ENCODE results near the gene TECPR2.

TECPR2 gene

DNA sequence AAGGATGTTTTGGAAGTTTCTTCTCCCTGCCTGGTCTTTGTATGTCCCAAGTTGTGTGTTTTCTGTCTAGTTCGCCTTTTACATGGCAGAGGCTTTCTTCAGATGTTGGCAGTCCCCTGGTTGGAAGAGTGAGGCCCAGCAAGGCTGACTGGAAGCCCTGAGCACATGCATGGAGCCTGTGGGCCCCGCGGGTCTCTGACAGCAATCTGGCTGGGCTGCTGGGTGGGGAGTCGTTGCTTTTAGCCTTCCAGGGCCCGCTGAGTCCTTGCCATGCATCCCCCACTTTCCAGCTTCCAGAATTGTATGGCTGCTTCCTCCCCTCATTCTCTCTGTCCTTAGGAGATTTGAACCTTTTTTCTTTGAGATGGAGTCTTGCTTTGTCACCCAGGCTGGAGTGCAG is 121.6 kb downstream of the TECPR2 start:
- no peaks in the 10 kb centered on the region for H3K4me1 ChIP-seq (ENCODE audit: control insufficient read depth, insufficient read depth, low read length)

DNA sequence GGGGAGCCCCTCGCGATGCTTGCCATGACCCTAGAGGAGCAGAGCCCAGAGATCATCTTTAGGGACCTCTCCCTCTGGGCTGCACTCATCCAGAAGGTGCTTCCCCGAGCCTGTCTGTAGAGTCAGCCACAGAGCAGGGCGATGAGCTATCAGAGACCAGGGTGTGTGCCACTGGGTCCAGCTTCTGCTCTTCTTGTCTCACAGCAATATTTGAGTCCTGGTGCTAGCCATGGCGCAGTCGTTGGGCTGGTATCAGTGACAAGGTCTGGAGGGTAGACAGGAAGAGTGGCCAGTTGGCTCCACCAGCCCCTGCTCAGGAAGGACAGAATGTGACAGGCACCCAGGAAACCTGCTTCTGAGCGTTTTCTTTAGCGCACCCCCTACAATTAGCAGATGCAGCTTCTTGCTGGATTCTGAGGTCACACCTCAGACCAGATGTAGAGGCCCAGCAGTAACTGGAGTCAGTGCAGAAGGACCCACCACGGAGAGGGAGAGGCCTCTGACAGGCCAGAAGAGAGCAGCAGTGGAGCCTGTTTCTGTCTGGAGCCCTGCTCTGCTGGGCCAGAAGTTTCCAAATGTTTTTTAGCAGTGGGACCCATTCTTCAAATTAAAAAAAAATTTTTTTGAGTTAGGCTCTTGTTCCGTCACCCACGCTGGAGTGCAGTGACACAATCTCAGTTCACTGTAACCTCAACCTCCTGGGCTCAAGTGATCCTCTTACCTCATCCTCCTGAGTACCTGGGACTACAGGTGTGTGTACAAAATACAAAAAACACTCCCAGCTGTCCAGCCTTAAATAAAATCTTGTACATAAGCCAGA is 123.2 kb downstream of the TECPR2 start:
- Histone ChIP-seq H3K4me1 (ENCODE audit: control insufficient read depth, insufficient read depth, low read length) (no peaks in the 10 kb centered on the region), H3K9me3 (ENCODE audit: control insufficient read depth, insufficient read depth, low read length) (no peaks in the 10 kb centered on the region), H3K36me3 (ENCODE audit: control insufficient read depth, insufficient read depth, low read length) (peaks cover 2% of the 10 kb centered on the region), H3K9ac (ENCODE audit: low read depth, low read length) (no peak overlapping the region), H3K27me3 (ENCODE audit: control insufficient read depth, insufficient read depth, low read length) (no peaks in the 10 kb centered on the region), H3K4me3 (ENCODE audit: low read depth, low read length) (no peak overlapping the region)

More for the DNA sequence above, 121.6 kb downstream of the TECPR2 start:
- peaks cover 2% of the 10 kb centered on the region for H3K36me3 ChIP-seq (ENCODE audit: control insufficient read depth, insufficient read depth, low read length)
- H3K4me3 ChIP-seq (ENCODE audit: low read depth, low read length): no peak overlapping the region
- no peaks in the 10 kb centered on the region for H3K9me3 ChIP-seq (ENCODE audit: control insufficient read depth, insufficient read depth, low read length)
- H3K9ac ChIP-seq (ENCODE audit: low read depth, low read length): no peak overlapping the region
- H3K27me3 ChIP-seq (ENCODE audit: control insufficient read depth, insufficient read depth, low read length): no peaks in the 10 kb centered on the region

DNA sequence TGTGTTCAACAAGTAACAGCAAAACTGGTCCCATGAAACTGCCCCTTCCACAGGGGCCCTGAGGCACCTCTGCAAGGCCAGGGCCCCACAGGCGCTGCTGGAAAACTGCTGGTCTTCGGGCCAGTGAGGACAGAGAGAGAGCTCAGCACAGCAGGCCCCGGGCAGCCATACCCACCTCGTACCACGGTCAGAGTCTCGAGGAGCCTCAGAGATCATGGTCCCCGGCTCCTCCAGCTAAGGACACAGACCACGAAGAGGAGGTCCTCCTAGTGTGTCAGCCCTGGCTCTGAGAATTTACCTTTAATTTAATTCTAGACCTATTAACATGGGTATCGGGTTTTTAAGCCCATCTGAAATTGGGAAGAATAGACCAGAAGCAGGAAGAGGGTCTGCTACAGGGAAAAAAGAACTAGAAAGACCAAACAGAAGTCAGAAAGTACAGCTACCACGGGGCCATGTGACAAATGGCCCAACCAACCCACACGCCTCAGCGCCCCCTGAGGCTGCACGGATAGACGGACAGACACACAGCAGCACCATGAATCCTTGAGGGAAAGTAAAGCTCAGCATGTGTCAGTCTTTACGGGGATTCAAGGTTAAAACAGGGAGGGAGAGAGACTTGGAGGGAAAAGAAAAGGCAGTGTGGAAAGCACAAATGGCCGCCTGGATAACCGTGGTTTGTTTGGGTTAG is 123.9 kb downstream of the TECPR2 start:
- Histone ChIP-seq H3K4me3 (ENCODE audit: low read depth, low read length) (no peak overlapping the region), H3K9ac (ENCODE audit: low read depth, low read length) (no peak overlapping the region), H3K36me3 (ENCODE audit: control insufficient read depth, insufficient read depth, low read length) (peaks cover 2% of the 10 kb centered on the region), H3K4me1 (ENCODE audit: control insufficient read depth, insufficient read depth, low read length) (no peaks in the 10 kb centered on the region), H3K9me3 (ENCODE audit: control insufficient read depth, insufficient read depth, low read length) (no peaks in the 10 kb centered on the region), H3K27me3 (ENCODE audit: control insufficient read depth, insufficient read depth, low read length) (no peaks in the 10 kb centered on the region)

DNA sequence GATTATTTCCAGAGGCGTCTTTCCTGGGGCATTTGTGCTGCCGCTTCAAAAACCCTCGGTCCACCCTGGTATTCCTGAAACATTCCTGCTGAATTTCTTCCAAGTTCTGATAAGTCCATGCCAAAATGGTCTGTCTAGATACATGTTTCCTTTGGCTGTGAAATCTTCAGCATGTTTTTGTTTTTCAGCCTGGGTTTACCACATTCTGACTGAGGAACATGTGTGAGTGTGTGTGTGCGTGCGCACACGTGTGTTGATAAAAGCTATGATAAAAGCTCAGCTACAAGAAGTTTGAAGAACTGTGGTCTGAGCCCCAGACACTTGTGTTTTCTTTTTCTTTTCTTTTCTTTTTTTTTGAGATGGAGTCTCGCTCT is 124.5 kb downstream of the TECPR2 start:
- Histone ChIP-seq H3K9ac (ENCODE audit: low read depth, low read length) (no peak overlapping the region), H3K4me3 (ENCODE audit: low read depth, low read length) (no peak overlapping the region), H3K36me3 (ENCODE audit: control insufficient read depth, insufficient read depth, low read length) (peaks cover 2% of the 10 kb centered on the region), H3K27me3 (ENCODE audit: control insufficient read depth, insufficient read depth, low read length) (no peaks in the 10 kb centered on the region), H3K9me3 (ENCODE audit: control insufficient read depth, insufficient read depth, low read length) (no peaks in the 10 kb centered on the region), H3K4me1 (ENCODE audit: control insufficient read depth, insufficient read depth, low read length) (no peaks in the 10 kb centered on the region)

DNA sequence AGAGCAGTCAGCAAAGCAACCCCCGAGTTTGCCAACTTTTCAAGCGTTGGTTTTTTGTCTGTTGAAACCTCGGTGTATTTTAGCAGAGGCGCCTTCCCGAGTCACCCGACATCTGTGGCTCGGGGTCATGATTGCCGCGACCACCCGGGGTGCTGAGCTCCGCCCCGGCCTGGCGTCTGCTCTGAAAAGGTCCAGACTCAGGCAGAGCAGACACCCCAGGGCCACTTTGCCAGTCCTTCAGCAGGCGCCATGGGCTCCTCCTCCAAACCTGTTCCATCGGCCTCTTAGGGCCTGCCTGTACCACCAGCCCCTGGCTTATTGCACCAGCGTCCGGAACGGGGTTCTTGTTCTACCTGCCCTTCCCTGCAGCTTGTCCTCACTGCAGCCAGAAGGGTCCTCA is 127.7 kb downstream of the TECPR2 start:
- no peak overlapping the region for H3K9ac ChIP-seq (ENCODE audit: low read depth, low read length)
- no peaks in the 10 kb centered on the region for H3K27me3 ChIP-seq (ENCODE audit: control insufficient read depth, insufficient read depth, low read length)
- no peaks in the 10 kb centered on the region for H3K4me1 ChIP-seq (ENCODE audit: control insufficient read depth, insufficient read depth, low read length)
- no peaks in the 10 kb centered on the region for H3K36me3 ChIP-seq (ENCODE audit: control insufficient read depth, insufficient read depth, low read length)
- H3K9me3 ChIP-seq (ENCODE audit: control insufficient read depth, insufficient read depth, low read length): no peaks in the 10 kb centered on the region
- no peak overlapping the region for H3K4me3 ChIP-seq (ENCODE audit: low read depth, low read length)

DNA sequence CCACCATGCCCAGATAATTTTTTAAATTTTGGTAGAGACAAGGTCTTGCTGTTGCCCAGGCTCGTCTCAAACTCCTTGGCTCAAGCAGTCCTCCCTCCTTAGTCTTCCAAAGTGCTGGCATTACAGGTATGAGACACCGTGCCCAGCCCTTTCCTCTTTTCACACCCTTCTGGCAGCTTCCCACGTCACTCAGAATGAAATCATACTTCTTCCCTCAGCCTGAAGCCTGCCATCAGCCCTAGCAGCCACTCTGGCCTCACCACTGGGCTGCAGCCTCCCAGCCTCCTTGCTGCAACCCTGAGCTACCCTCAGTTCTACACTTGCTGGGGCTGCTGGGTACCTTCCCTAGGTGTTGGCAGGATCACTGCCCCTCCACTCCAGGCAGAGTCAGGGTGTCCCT is 128.6 kb downstream of the TECPR2 start:
- H3K4me3 ChIP-seq (ENCODE audit: low read depth, low read length): no peak overlapping the region
- H3K27me3 ChIP-seq (ENCODE audit: control insufficient read depth, insufficient read depth, low read length): no peaks in the 10 kb centered on the region
- H3K36me3 ChIP-seq (ENCODE audit: control insufficient read depth, insufficient read depth, low read length): no peaks in the 10 kb centered on the region
- H3K9ac ChIP-seq (ENCODE audit: low read depth, low read length): no peak overlapping the region
- no peaks in the 10 kb centered on the region for H3K9me3 ChIP-seq (ENCODE audit: control insufficient read depth, insufficient read depth, low read length)
- no peaks in the 10 kb centered on the region for H3K4me1 ChIP-seq (ENCODE audit: control insufficient read depth, insufficient read depth, low read length)

DNA sequence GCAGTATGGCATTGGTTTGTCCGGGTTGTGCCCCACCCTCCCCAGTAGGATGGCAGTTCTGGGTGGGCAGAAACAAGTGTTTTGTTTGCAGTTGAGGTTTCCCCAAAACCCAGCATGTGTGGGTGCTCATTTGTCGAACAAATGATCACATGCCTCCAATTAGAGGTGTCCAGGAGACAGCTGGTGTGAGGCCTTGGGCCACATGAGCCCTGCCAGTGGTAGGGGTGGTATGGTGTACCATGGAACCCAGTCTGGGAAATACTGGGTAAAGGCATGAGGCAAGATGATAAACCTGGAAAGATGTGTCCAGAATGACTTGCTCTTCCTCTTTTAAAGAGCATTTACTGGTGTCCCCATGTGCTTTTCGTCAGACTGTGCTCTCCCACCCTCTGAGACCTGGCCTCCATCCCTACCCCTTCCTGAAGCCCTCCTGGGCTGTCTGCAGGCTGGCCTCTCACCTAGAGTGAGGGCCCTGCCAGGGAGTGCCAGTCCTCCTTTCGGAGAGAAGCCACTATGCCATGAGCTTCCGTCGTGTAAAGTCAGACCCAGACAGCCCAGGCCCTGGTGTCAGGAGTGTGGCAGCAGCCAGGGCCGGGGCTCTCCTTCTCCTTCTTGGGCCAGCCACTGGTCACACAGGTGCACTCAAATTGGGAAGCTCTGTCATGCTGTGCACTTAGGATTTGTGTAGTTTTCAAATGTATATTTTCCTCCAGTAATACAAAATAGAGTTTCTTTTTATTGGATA is 129.2 kb downstream of the TECPR2 start:
- Histone ChIP-seq H3K4me1 (ENCODE audit: control insufficient read depth, insufficient read depth, low read length) (no peaks in the 10 kb centered on the region), H3K4me3 (ENCODE audit: low read depth, low read length) (no peak overlapping the region), H3K9me3 (ENCODE audit: control insufficient read depth, insufficient read depth, low read length) (no peaks in the 10 kb centered on the region), H3K9ac (ENCODE audit: low read depth, low read length) (no peak overlapping the region), H3K36me3 (ENCODE audit: control insufficient read depth, insufficient read depth, low read length) (peaks cover 1% of the 10 kb centered on the region), H3K27me3 (ENCODE audit: control insufficient read depth, insufficient read depth, low read length) (no peaks in the 10 kb centered on the region)

DNA sequence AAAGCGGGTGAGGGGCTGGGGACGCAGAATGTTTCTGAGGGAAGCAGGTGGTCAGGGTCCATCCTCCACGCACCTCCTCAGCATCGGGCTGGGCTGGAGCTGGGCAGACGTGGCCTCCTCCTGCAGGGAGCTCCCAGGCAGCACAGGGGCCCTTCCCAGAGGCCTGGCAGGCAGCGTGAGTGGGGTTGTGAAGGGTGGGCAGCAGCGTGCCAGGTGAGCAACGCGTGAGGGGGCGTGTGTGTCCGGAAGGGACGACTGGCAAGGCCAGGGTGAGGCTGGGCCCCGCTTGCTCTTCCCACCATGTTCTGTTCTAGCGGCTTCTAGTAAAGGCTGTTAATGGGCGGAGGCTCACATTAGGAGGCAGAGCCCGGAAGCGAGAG is 129.8 kb downstream of the TECPR2 start:
- no peaks in the 10 kb centered on the region for H3K4me1 ChIP-seq (ENCODE audit: control insufficient read depth, insufficient read depth, low read length)
- no peaks in the 10 kb centered on the region for H3K9me3 ChIP-seq (ENCODE audit: control insufficient read depth, insufficient read depth, low read length)
- H3K27me3 ChIP-seq (ENCODE audit: control insufficient read depth, insufficient read depth, low read length): no peaks in the 10 kb centered on the region
- H3K4me3 ChIP-seq (ENCODE audit: low read depth, low read length): no peak overlapping the region
- peaks cover 5% of the 10 kb centered on the region for H3K36me3 ChIP-seq (ENCODE audit: control insufficient read depth, insufficient read depth, low read length)
- H3K9ac ChIP-seq (ENCODE audit: low read depth, low read length): no peak overlapping the region

DNA sequence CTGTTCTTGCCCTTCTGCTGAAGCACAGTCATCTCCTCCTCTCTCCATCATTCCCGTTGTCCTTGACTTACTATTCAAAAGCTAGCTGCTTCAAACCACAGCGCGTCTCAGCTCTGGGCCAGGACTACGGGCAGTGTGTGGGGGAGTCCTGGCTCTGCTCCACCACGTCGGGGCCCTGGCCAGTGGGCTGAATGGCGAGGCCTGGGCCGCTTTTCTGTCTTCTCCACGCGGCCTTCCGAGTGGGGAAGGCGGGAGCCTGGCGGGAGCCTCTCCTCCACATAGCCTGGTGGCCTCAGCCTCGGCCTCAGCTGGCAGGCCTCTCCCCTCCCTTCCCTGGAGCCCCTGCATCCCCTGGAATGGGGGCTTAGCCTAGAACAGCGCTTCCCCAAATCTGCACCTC is 130.4 kb downstream of the TECPR2 start:
- no peak overlapping the region for H3K9ac ChIP-seq (ENCODE audit: low read depth, low read length)
- H3K4me1 ChIP-seq (ENCODE audit: control insufficient read depth, insufficient read depth, low read length): no peaks in the 10 kb centered on the region
- H3K27me3 ChIP-seq (ENCODE audit: control insufficient read depth, insufficient read depth, low read length): no peaks in the 10 kb centered on the region
- peaks cover 9% of the 10 kb centered on the region for H3K36me3 ChIP-seq (ENCODE audit: control insufficient read depth, insufficient read depth, low read length)
- no peaks in the 10 kb centered on the region for H3K9me3 ChIP-seq (ENCODE audit: control insufficient read depth, insufficient read depth, low read length)
- no peak overlapping the region for H3K4me3 ChIP-seq (ENCODE audit: low read depth, low read length)

DNA sequence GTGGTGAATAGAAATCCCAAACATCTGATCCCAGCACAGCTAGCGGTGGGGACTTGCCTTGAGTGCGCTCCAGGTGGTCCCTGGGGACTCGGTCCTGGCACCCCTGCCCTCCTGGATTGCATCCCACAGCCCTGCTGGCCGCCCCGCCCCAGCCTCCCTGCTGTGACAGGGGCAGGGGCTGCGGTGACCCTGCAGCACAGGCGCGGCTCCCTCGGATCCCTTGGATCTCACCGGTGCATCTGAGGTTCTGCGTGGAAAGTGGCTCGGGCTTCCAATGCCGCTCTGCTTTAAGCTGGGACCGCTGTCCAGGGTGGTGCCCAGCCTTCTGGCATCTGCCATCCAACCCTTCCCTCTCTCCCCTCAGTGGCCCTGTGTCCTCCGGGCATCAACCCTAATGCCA is 130.8 kb downstream of the TECPR2 start:
- H3K9ac ChIP-seq (ENCODE audit: low read depth, low read length): no peak overlapping the region
- H3K27me3 ChIP-seq (ENCODE audit: control insufficient read depth, insufficient read depth, low read length): no peaks in the 10 kb centered on the region
- H3K9me3 ChIP-seq (ENCODE audit: control insufficient read depth, insufficient read depth, low read length): no peaks in the 10 kb centered on the region
- peaks cover 14% of the 10 kb centered on the region for H3K36me3 ChIP-seq (ENCODE audit: control insufficient read depth, insufficient read depth, low read length)
- no peak overlapping the region for H3K4me3 ChIP-seq (ENCODE audit: low read depth, low read length)
- H3K4me1 ChIP-seq (ENCODE audit: control insufficient read depth, insufficient read depth, low read length): no peaks in the 10 kb centered on the region

DNA sequence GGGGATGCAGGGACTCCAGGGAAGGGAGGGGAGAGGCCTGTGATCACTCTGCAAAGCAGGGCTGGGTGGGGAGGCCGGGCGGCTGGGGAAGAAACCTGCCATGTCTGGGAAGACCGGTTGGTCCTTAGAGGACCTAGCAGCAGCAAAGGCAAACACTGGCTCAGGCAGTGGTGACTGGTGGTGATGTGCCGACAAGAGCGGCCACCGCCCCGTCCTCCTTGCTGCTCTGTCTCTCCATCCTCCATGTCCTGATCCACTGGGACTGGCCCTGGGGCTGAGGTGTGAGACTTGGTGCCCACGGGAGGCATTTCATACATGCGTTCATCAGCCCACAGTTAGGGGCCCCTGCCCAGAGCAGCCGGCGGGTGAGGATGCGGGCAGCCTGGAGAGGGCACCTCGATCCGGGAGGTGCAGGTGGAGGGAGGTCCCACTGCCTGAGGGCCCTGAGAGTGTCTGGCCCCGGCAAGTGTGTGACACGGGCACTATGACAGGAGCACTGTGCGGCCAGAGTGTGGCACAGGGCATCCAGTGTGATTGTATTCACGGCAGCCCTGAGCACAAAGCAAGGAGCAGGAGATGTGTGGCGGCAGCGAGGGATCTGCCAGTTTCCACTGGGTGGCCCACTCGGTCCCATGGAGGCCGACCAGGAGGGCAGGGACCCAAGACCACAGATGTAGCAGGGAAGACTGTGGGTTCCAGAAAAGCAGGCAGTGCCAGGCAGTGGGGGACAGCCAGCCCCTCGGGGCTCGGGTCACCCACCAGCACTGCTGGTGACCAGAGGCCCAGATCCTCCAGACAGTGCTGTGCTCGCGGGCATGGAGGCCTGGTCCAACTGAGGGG is 133.0 kb downstream of the TECPR2 start:
- Histone ChIP-seq H3K36me3 (ENCODE audit: control insufficient read depth, insufficient read depth, low read length) (peaks cover 20% of the 10 kb centered on the region), H3K4me3 (ENCODE audit: low read depth, low read length) (no peak overlapping the region), H3K9ac (ENCODE audit: low read depth, low read length) (no peak overlapping the region), H3K4me1 (ENCODE audit: control insufficient read depth, insufficient read depth, low read length) (no peaks in the 10 kb centered on the region), H3K9me3 (ENCODE audit: control insufficient read depth, insufficient read depth, low read length) (no peaks in the 10 kb centered on the region), H3K27me3 (ENCODE audit: control insufficient read depth, insufficient read depth, low read length) (no peaks in the 10 kb centered on the region)
